HepG2 (cell line): ENCODE data around the gene RPS6KA5. TPM values are rescaled to one million over a fixed set of nuclear protein-coding genes. Genes with fewer than 3 reads are reported as not detected.

ENCODE experiments used
- ATAC-seq: fragments of 200-7000 bp; cut with Tn5 transposase; 3 replicates; pipeline ENCODE4 v1.9.1; 2020; ENCODE audit warnings: mild to moderate bottlenecking, moderate library complexity
- BruUV-seq: library from RNA; stranded (reverse); fragments of 400-500 nt; replicated peaks from 2 replicates; lab custom pipeline; 2021; lab: Mats Ljungman, UMichigan
- CTCF ChIA-PET: fragments of 300-600 bp; formaldehyde crosslinking; extraction: SDS; loops from one replicate; lab custom pipeline; 2021; ENCODE audit warnings: low total read pairs, inconsistent platforms, low intra/inter-chr PET ratio; lab: Yijun Ruan, JAX
- POLR2A ChIA-PET: fragments of 350-600 bp; sonication (Branson Sonifier 250); formaldehyde crosslinking; loops from one replicate; lab custom pipeline; 2020; ENCODE audit warnings: antibody characterized with exemption, inconsistent platforms; lab: Yijun Ruan, JAX
- DNase-seq: peaks from one replicate; pipeline ENCODE4 v3.0.0-alpha.2; 2015; ENCODE audit warnings: low spot score
- FAIRE-seq: peaks from 3 replicates; lab custom pipeline; 2011; peaks lifted over from hg19 to GRCh38; lab: Jason Lieb, UNC
- H2AFZ ChIP-seq: one replicate; pipeline ENCODE4 v1.6.1; 2011; ENCODE audit warnings: low read length, inconsistent platforms
- H3K27ac ChIP-seq: fragments of 300-600 bp; 3 replicates; pipeline ENCODE4 v1.8.0; 2011; ENCODE audit warnings: mixed run types, mild to moderate bottlenecking, mixed read lengths, low read length, inconsistent platforms; ENCODE audit not compliant: insufficient read depth; ENCODE audit errors: extremely low read length
- H3K27me3 ChIP-seq, 2 experiments: fragments of 200-600 bp in 1 of 2; 2 replicates in 1 of 2; 3 replicates in 1 of 2; pipeline versions ENCODE4 v1.6.0 to v1.8.0; 2011; ENCODE audit warnings: low read length in 2 of 2, mild to moderate bottlenecking in 2 of 2, moderate library complexity in 2 of 2, inconsistent platforms in 1 of 2; ENCODE audit not compliant: insufficient read depth in 2 of 2, control insufficient read depth in 1 of 2
- H3K36me3 ChIP-seq, 2 experiments: fragments of 200-600 bp in 1 of 2; replicated peaks in 1 of 2; 2 replicates in 1 of 2; 3 replicates in 1 of 2; pipeline versions ENCODE4 v1.5.1 to v1.8.0; 2011; ENCODE audit warnings: low read length in 2 of 2, inconsistent platforms in 1 of 2; ENCODE audit not compliant: insufficient read depth in 2 of 2, control insufficient read depth in 1 of 2
- H3K4me1 ChIP-seq: 2 replicates; pipeline ENCODE4 v1.5.1; 2012; ENCODE audit warnings: low read length, inconsistent platforms; ENCODE audit not compliant: insufficient read depth
- H3K4me2 ChIP-seq: 2 replicates; pipeline ENCODE4 v1.6.0; 2011; ENCODE audit warnings: low read depth, low read length, inconsistent platforms
- H3K4me3 ChIP-seq, 3 experiments: fragments of 200-600 bp in 1 of 3; sonication (generic), shearing (Covaris generic) in 1 of 3; replicated peaks in 1 of 3; 2 replicates each; pipeline ENCODE4 v1.5.1; 2011 to 2016; ENCODE audit warnings: low read length in 3 of 3, inconsistent platforms in 2 of 3, low read depth in 2 of 3, mild to moderate bottlenecking in 2 of 3, control low read depth in 1 of 3, mixed read lengths in 1 of 3; ENCODE audit not compliant: insufficient read depth in 1 of 3
- H3K79me2 ChIP-seq: one replicate; pipeline ENCODE4 v1.6.1; 2011; ENCODE audit warnings: low read length, inconsistent platforms; ENCODE audit not compliant: insufficient read depth
- H3K9ac ChIP-seq: 2 replicates; pipeline ENCODE4 v1.6.0; 2011; ENCODE audit warnings: mild to moderate bottlenecking, low read depth, low read length, inconsistent platforms; ENCODE audit not compliant: insufficient read depth
- H3K9me3 ChIP-seq: 2 replicates; pipeline ENCODE4 v1.5.1; 2012; ENCODE audit warnings: mild to moderate bottlenecking, low read length
- H4K20me1 ChIP-seq: 2 replicates; pipeline ENCODE4 v1.6.0; 2011; ENCODE audit warnings: inconsistent platforms, mild to moderate bottlenecking, low read length, moderate library complexity; ENCODE audit not compliant: insufficient read depth
- ATF6 ChIP-seq: sonication (generic); formaldehyde crosslinking; conservative IDR thresholded peaks from 2 replicates; pipeline ENCODE4 v1.4.0; 2020; ENCODE audit warnings: missing genetic modification reagents
- KAT2B ChIP-seq: fragments of 150-350 bp; IDR thresholded peaks from 2 replicates; pipeline ENCODE4 v1.6.1; 2014; ENCODE audit warnings: low read depth, low read length, borderline replicate concordance
- KLF11 ChIP-seq: IDR thresholded peaks from 2 replicates; pipeline ENCODE4 v1.6.1; 2016; ENCODE audit warnings: missing compliant biosample characterization
- LBX2 ChIP-seq: sonication (generic); formaldehyde crosslinking; IDR thresholded peaks from 2 replicates; pipeline ENCODE4 v1.5.0; 2020; ENCODE audit warnings: missing genetic modification reagents, mild to moderate bottlenecking, borderline replicate concordance
- MXD4 ChIP-seq: IDR thresholded peaks from 2 replicates; pipeline ENCODE4 v1.6.1; 2016; ENCODE audit warnings: mild to moderate bottlenecking, missing biosample characterization, missing genetic modification reagents
- THAP7 ChIP-seq: sonication (generic); formaldehyde crosslinking; IDR thresholded peaks from 2 replicates; pipeline ENCODE4 v1.8.1; 2023; ENCODE audit warnings: mild to moderate bottlenecking, missing genetic modification reagents
- YEATS2 ChIP-seq: sonication (generic); formaldehyde crosslinking; IDR thresholded peaks from 2 replicates; pipeline ENCODE4 v1.4.0; 2020; ENCODE audit warnings: missing genetic modification reagents, borderline replicate concordance
- ZBTB26 ChIP-seq: IDR thresholded peaks from 2 replicates; pipeline ENCODE4 v1.6.1; 2016; ENCODE audit warnings: missing compliant biosample characterization, missing genetic modification reagents, borderline replicate concordance
- ZNF205 ChIP-seq: IDR thresholded peaks from 2 replicates; pipeline ENCODE4 v1.6.1; 2018; ENCODE audit warnings: missing biosample characterization, missing genetic modification reagents
- ZNF598 ChIP-seq: sonication (generic); formaldehyde crosslinking; IDR thresholded peaks from 2 replicates; pipeline ENCODE4 v1.5.1; 2020; ENCODE audit warnings: mild to moderate bottlenecking, missing genetic modification reagents, borderline replicate concordance
- WGBS: methylation state at CpG from one replicate; pipeline ENCODE4 v1.1.6; 2017; ENCODE audit warnings: low lambda C conversion rate; 5-methylcytosine and 5-hydroxymethylcytosine counted together
- in situ Hi-C: cut with HindIII; loops from 2 replicates; pipeline ENCODE4 v1.10.0; 2017; ENCODE audit warnings: low pct_unique_long_range_greater_than_20kb; ENCODE audit not compliant: extremely low pct_ligation_motif_present
- intact Hi-C: fragments of 100-400 bp; cut with micrococcal nuclease; formaldehyde crosslinking; loops from one replicate; pipeline ENCODE4 v1.10.0; 2022; ENCODE audit not compliant: unreplicated experiment
- polyA plus RNA-seq, 8 experiments: library from polyadenylated mRNA; depleted of rRNA in 3 of 8; stranded (reverse) in 7 of 8; unstranded in 1 of 8; fragments of >200 nt; fragmentation: Illumina TruSeq in 4 of 8; extraction: Trizol in 4 of 8; gene quantifications; 2 replicates each; pipeline versions ENCODE4 v1.2.1 to v1.2.3, GENCODE V29; 2011 to 2016; ENCODE audit warnings: low read depth in 4 of 8, missing spikeins in 1 of 8, mixed read lengths in 1 of 8; ENCODE audit not compliant: insufficient read depth in 1 of 8
- total RNA-seq, 5 experiments: library from RNA; depleted of rRNA; stranded (reverse); fragments of >200 nt; fragmentation: Illumina TruSeq; extraction: Trizol; gene quantifications; 2 replicates each; pipeline ENCODE4 v1.2.3, GENCODE V29; 2016; ENCODE audit warnings: low read depth in 1 of 5

RPS6KA5 gene
- total and polyA plus RNA-seq, 2 of the 13 experiments (the other 11 are each of a cell fraction or from before 2014, with no cell fraction given): 0.50 to 0.58 TPM

GRCh38 chr14:91082282-91082681 lies 21.8 kb upstream of the RPS6KA5 start:
- Histone ChIP-seq H4K20me1 (no peaks in the 10 kb centered on the region), H3K27ac (no peak overlapping the region), H3K79me2 (no peaks in the 10 kb centered on the region), H3K9me3 (no peaks in the 10 kb centered on the region), H2AFZ (no peak overlapping the region), H3K4me1 (peaks cover 9% of the 10 kb centered on the region; the same call in 1 of the 2 replicates), H3K36me3 (no peaks in the 10 kb centered on the region), H3K9ac (no peak overlapping the region), H3K4me3 (no peak overlapping the region), H3K27me3 (no peaks in the 10 kb centered on the region; a peak in 1 of 5 replicates), H3K4me2 (no peak overlapping the region)
- FAIRE-seq: no peak
- TF ChIP-seq MXD4 (CRISPR knock-in tag) (no peak), ZNF205 (CRISPR knock-in tag) (no peak), THAP7 (CRISPR knock-in tag) (no peak), LBX2 (no peak), ZBTB26 (no peak), KAT2B (no peak), ZNF598 (CRISPR knock-in tag) (no peak), ATF6 (CRISPR knock-in tag) (no peak), KLF11 (CRISPR knock-in tag) (no peak), YEATS2 (CRISPR knock-in tag) (no peak)
- intact Hi-C loops: no loop called here
- no peak for ATAC-seq
- ChIA-PET CTCF (no interaction called here), POLR2A (interaction anchor here (1.1 kb wide), 1 partner anchor 17 kb away, joined by 3 read pairs; no protein-coding TSS in a partner anchor)
- WGBS: 39% methylated on average over 3 of the region's 3 CpGs
- in situ Hi-C loops: no loop called here
- BruUV-seq: no TSS peak
- DNase-seq: no peak
